ENCODE measurements around the gene TANGO2. TPM values are rescaled to one million over a fixed set of nuclear protein-coding genes. Genes with fewer than 3 reads are reported as not detected.

Gene TANGO2
- total RNA-seq, 1 experiment from 2014 or later = 33.5 TPM

GRCh38 chr22:19986011-19986409, 34.9 kb upstream of the TANGO2 start:
- peaks cover 16% of the 10 kb centered on the region for H3K4me1 Mint-ChIP-seq (ENCODE audit: low read depth, unreplicated experiment)
- TF ChIP-seq CTCF (IDR thresholded peaks at IDR 0.05; ENCODE audit: unreplicated experiment) = no peak
- DNase-seq = no peak
- H3K9me3 Mint-ChIP-seq (ENCODE audit: low read depth, unreplicated experiment) = no peaks in the 10 kb centered on the region
- H3K36me3 Mint-ChIP-seq (ENCODE audit: insufficient read depth, unreplicated experiment) = peaks cover 27% of the 10 kb centered on the region
- intact Hi-C loops (cut with micrococcal nuclease; ENCODE audit: unreplicated experiment) = no loop called here
- BruUV-seq (replicated peaks) = no TSS peak
- H3K27ac Mint-ChIP-seq (ENCODE audit: unreplicated experiment) = no peak overlapping the region
- H3K4me3 Mint-ChIP-seq (ENCODE audit: low read depth, unreplicated experiment) = peak overlapping the region; percentile 69
- H3K27me3 Mint-ChIP-seq (ENCODE audit: unreplicated experiment) = no peaks in the 10 kb centered on the region
- CTCF ChIA-PET = interaction anchor here (0.6 to 1.4 kb wide), 7 partner anchors 11 to 81 kb away, joined by 3 to 7 read pairs (median 3); no protein-coding TSS in a partner anchor

GRCh38 chr22:19986410-19987341, 34.2 kb upstream of the TANGO2 start:
- CTCF ChIA-PET = interaction anchor here (0.6 to 1.4 kb wide), 7 partner anchors 12 to 81 kb away, joined by 3 to 7 read pairs (median 3); no protein-coding TSS in a partner anchor
- Mint-ChIP-seq H3K27ac (ENCODE audit: unreplicated experiment) (no peak overlapping the region), H3K36me3 (ENCODE audit: insufficient read depth, unreplicated experiment) (peaks cover 27% of the 10 kb centered on the region), H3K4me3 (ENCODE audit: low read depth, unreplicated experiment) (peak overlapping the region; percentile 69), H3K9me3 (ENCODE audit: low read depth, unreplicated experiment) (no peaks in the 10 kb centered on the region), H3K27me3 (ENCODE audit: unreplicated experiment) (no peaks in the 10 kb centered on the region), H3K4me1 (ENCODE audit: low read depth, unreplicated experiment) (peaks cover 16% of the 10 kb centered on the region)
- intact Hi-C loops (cut with micrococcal nuclease; ENCODE audit: unreplicated experiment) = no loop called here
- TSS peak; percentile 49 for BruUV-seq (replicated peaks)
- no peak for TF ChIP-seq CTCF (IDR thresholded peaks at IDR 0.05; ENCODE audit: unreplicated experiment)
- DNase-seq = peak; percentile 88

- Mint-ChIP-seq H3K4me1 (ENCODE audit: low read depth, unreplicated experiment) (peaks cover 16% of the 10 kb centered on the region), H3K36me3 (ENCODE audit: insufficient read depth, unreplicated experiment) (peaks cover 24% of the 10 kb centered on the region), H3K27me3 (ENCODE audit: unreplicated experiment) (no peaks in the 10 kb centered on the region), H3K4me3 (ENCODE audit: low read depth, unreplicated experiment) (peak overlapping the region; percentile 69), H3K27ac (ENCODE audit: unreplicated experiment) (no peak overlapping the region), H3K9me3 (ENCODE audit: low read depth, unreplicated experiment) (no peaks in the 10 kb centered on the region)
- TF ChIP-seq CTCF (IDR thresholded peaks at IDR 0.05; ENCODE audit: unreplicated experiment) = no peak
- no peak for DNase-seq
- BruUV-seq (replicated peaks) = no TSS peak
- intact Hi-C loops (cut with micrococcal nuclease; ENCODE audit: unreplicated experiment) = no loop called here
- CTCF ChIA-PET = no interaction called here
Observed at GRCh38 chr22:19987394-19988306, 33.3 kb upstream of the TANGO2 start.

GRCh38 chr22:19988331-19988808, 32.5 kb upstream of the TANGO2 start:
- H3K4me3 Mint-ChIP-seq (ENCODE audit: low read depth, unreplicated experiment) = no peak overlapping the region

More at GRCh38 chr22:19988331-19988808, 32.5 kb upstream of the TANGO2 start:
- intact Hi-C loops (cut with micrococcal nuclease; ENCODE audit: unreplicated experiment) = no loop called here
- Mint-ChIP-seq H3K36me3 (ENCODE audit: insufficient read depth, unreplicated experiment) (peaks cover 20% of the 10 kb centered on the region), H3K4me1 (ENCODE audit: low read depth, unreplicated experiment) (peaks cover 13% of the 10 kb centered on the region), H3K9me3 (ENCODE audit: low read depth, unreplicated experiment) (no peaks in the 10 kb centered on the region), H3K27ac (ENCODE audit: unreplicated experiment) (no peak overlapping the region), H3K27me3 (ENCODE audit: unreplicated experiment) (no peaks in the 10 kb centered on the region)
- no TSS peak for BruUV-seq (replicated peaks)
- DNase-seq = no peak
- CTCF ChIA-PET = no interaction called here
- no peak for TF ChIP-seq CTCF (IDR thresholded peaks at IDR 0.05; ENCODE audit: unreplicated experiment)

All from Calu3 (cell line).